Stimulated activated CD8-positive, alpha-beta memory T cell treated with anti-CD3 and anti-CD28 coated beads, Interleukin-7, amount 100 ng/mL, for 1 hour (primary cell): Measurements from ENCODE around the gene CABP1.
A peak's percentile ranks its signal among the peaks of the same experiment; 100 is the strongest.
"Not testable (repeated sequence)": the region's sequence is repeated elsewhere in the genome, so short reads cannot be mapped to it uniquely, and the experiment has no call there.

Experiments
- DNase-seq, 2 donors: peaks; one replicate each; pipeline ENCODE4 v3.0.0-alpha.2; 2020; ENCODE audit warnings: low read depth in 2 of 2

Gene CABP1

GRCh38 chr12:120639771-120640721 is at the start of gene CABP1:
CABP1 (plus strand) TSS chr12:120640626; CDS start chr12:120640686, 60 bp downstream.
- DNase-seq: peak; percentile 45

- no peak for DNase-seq
Observed at GRCh38 chr12:120590741-120591407, 49.6 kb upstream of the CABP1 start.

- no peak for DNase-seq
Observed at GRCh38 chr12:120592121-120593049, 48.0 kb upstream of the CABP1 start.

- no peak for DNase-seq
Observed at GRCh38 chr12:120596901-120597300, 43.5 kb upstream of the CABP1 start.

GRCh38 chr12:120597861-120598260 is 42.6 kb upstream of the CABP1 start:
- DNase-seq: no peak

GRCh38 chr12:120598674-120599463 is 41.6 kb upstream of the CABP1 start:
- no peak for DNase-seq

- no peak for DNase-seq
Observed at GRCh38 chr12:120599672-120600552, 40.5 kb upstream of the CABP1 start.

GRCh38 chr12:120602416-120602815 is 38.0 kb upstream of the CABP1 start:
- not testable (repeated sequence) for DNase-seq

- DNase-seq: no peak
Observed at GRCh38 chr12:120610560-120610959, 29.9 kb upstream of the CABP1 start.

GRCh38 chr12:120611534-120611933 is 28.9 kb upstream of the CABP1 start:
- DNase-seq: not testable (repeated sequence)

- DNase-seq: no peak
Observed at GRCh38 chr12:120614848-120615247, 25.6 kb upstream of the CABP1 start.

- DNase-seq: not testable (repeated sequence)
Observed at GRCh38 chr12:120617193-120617592, 23.2 kb upstream of the CABP1 start.

GRCh38 chr12:120617767-120618166 is 22.7 kb upstream of the CABP1 start:
- not testable (repeated sequence) for DNase-seq

- DNase-seq: no peak
Observed at GRCh38 chr12:120618954-120619615, 21.3 kb upstream of the CABP1 start.

- no peak for DNase-seq
Observed at GRCh38 chr12:120620624-120621023, 19.8 kb upstream of the CABP1 start.

GRCh38 chr12:120625557-120626419 is 14.6 kb upstream of the CABP1 start:
- DNase-seq: no peak

- DNase-seq: no peak
Observed at GRCh38 chr12:120628919-120629318, 11.5 kb upstream of the CABP1 start.
